Hindlimb muscle (tissue), 1 donor: ENCODE data around the gene CTNNBL1. TPM values are rescaled to one million over a fixed set of nuclear protein-coding genes. Genes with fewer than 3 reads are reported as not detected.

Experiments used
- DNase-seq: peaks from one replicate; pipeline ENCODE4 v3.0.0-alpha.2; 2013
- polyA plus RNA-seq: library from polyadenylated mRNA; unstranded; fragments of 120-200 nt; gene quantifications from one replicate; pipeline ENCODE4 v1.2.1, GENCODE V29; 2013; ENCODE audit not compliant: insufficient read length

CTNNBL1 gene
- polyA plus RNA-seq, 1 donor: 29.0 TPM

GRCh38 chr20:37921341-37921929, 227.6 kb downstream of the CTNNBL1 start:
- DNase-seq: no peak

Other genes with a start within 250 kb of the CTNNBL1 start
- gene NNAT, start 172.8 kb upstream of the CTNNBL1 start, polyA plus RNA-seq: 824 TPM
- gene BLCAP, start 166.2 kb upstream of the CTNNBL1 start, polyA plus RNA-seq: 615 TPM
- 1.7 TPM for gene VSTM2L, start 209.1 kb downstream of the CTNNBL1 start, polyA plus RNA-seq